Heart left ventricle (tissue), 16 donors: ENCODE results near the gene SCGB1C2. TPM values are rescaled to one million over a fixed set of nuclear protein-coding genes. Genes with fewer than 3 reads are reported as not detected.

ENCODE experiments used
- ATAC-seq, 4 donors: fragments of 200-7000 bp; cut with Tn5 transposase; one replicate each; pipeline ENCODE4 v1.9.1; 2020 to 2022; ENCODE audit warnings: moderate library complexity in 4 of 4, mild to moderate bottlenecking in 3 of 4, moderate number of reproducible peaks in 1 of 4
- DNase-seq, 5 donors: peaks; one replicate each; pipeline ENCODE4 v3.0.0-alpha.2; 2020
- H3K27ac ChIP-seq, 12 donors: fragments of 200-600 bp; sonication (generic) in 4 of 12; one replicate each; pipeline versions ENCODE4 v1.5.0 to v1.8.0; 2016 to 2022; ENCODE audit warnings: mild to moderate bottlenecking in 2 of 12
- H3K27me3 ChIP-seq, 9 donors: fragments of 200-600 bp; sonication (generic) in 2 of 9; one replicate each; pipeline versions ENCODE4 v1.5.1 to v1.8.0; 2016 to 2022; ENCODE audit warnings: mild to moderate bottlenecking in 3 of 9
- H3K36me3 ChIP-seq, 9 donors: fragments of 200-600 bp; sonication (generic) in 2 of 9; one replicate each; pipeline versions ENCODE4 v1.5.0 to v1.8.0; 2018 to 2022; ENCODE audit warnings: mild to moderate bottlenecking in 2 of 9
- H3K4me1 ChIP-seq, 12 donors: fragments of 200-600 bp; sonication (generic) in 4 of 12; one replicate each; pipeline versions ENCODE4 v1.5.0 to v1.8.0; 2016 to 2022; ENCODE audit warnings: mild to moderate bottlenecking in 3 of 12
- H3K4me3 ChIP-seq, 12 donors: fragments of 200-600 bp; sonication (generic) in 4 of 12; one replicate each; pipeline versions ENCODE4 v1.5.0 to v1.8.0; 2017 to 2022; ENCODE audit warnings: mild to moderate bottlenecking in 9 of 12, moderate library complexity in 4 of 12
- H3K9me3 ChIP-seq, 12 donors: fragments of 200-600 bp; sonication (generic) in 4 of 12; one replicate each; pipeline versions ENCODE4 v1.5.0 to v1.8.0; 2016 to 2022; ENCODE audit warnings: mild to moderate bottlenecking in 1 of 12
- CTCF ChIP-seq, 12 donors: fragments of 200-600 bp; sonication (generic) in 4 of 12; IDR thresholded peaks; one replicate each; pipeline versions ENCODE4 v1.5.0 to v1.8.0; 2018 to 2022; ENCODE audit warnings: antibody characterized with exemption in 12 of 12, mild to moderate bottlenecking in 5 of 12
- POLR2A ChIP-seq, 2 donors: fragments of 450-650 bp; IDR thresholded peaks; one replicate each; pipeline ENCODE4 v1.6.1; 2017; ENCODE audit warnings: antibody characterized with exemption in 2 of 2, mild to moderate bottlenecking in 2 of 2, moderate library complexity in 2 of 2
- WGBS, 4 donors: extraction: QIAGEN DNeasy Blood & Tissue Kit in 2 of 4; methylation state at CpG; one replicate each; pipeline versions ENCODE4 v1.1.5 to v1.1.7; 2013 to 2018; 5-methylcytosine and 5-hydroxymethylcytosine counted together
- intact Hi-C, 10 donors: fragments of 100-400 bp; cut with DNase I; formaldehyde crosslinking; loops; one replicate each; pipeline versions ENCODE4 v1.11.1 to v1.14.2; 2022
- polyA plus RNA-seq, 2 donors: library from polyadenylated mRNA; stranded (reverse); fragments of 200-250 nt; gene quantifications; one replicate each; pipeline ENCODE4 v1.2.3, GENCODE V29; 2013
- total RNA-seq, 9 donors: library from RNA; depleted of rRNA in 2 of 9; stranded (reverse); fragments of >200 nt in 2 of 9; fragmentation: NEBNext Ultra II Directional in 3 of 9; extraction: Animal tissue kit (Norgen Biotek cat#: 25700) in 3 of 9; gene quantifications; one replicate each; pipeline versions ENCODE4 v1.1.0 to v1.2.4, GENCODE V29; 2016 to 2023
- donor health status: ischemic (EF 13 %, LVEDD 7.1; RV severe dilation, severe dysfunction).
- donor health status: healthy with polysubstance abuse.
- donor health status: DM: no; HTN: yes; CAD: no.
- donor health status: DM: no; HTN: no; CAD: no.
- donor health status: ischemic (EF 25% LVEDD 6.9; RV normal size, moderate dysfunction).
- donor health status: ischemic (EF 25% LVEDD 5.7; RV mildly dilated, moderate dysfunction).
- donor health status: healthy.
- donor health status: DM: yes; HTN: yes; CAD: no.
- donor health status: ischemic (EF 35%, LVEDD 5.7; RV mildly dilated, moderate dysfunction).
- donor health status: nonischemic (EF 11% LVEDD 7.7; RV severe dilation, severe dysfunction).
- donor health status: DM: yes; HTN: yes; CAD: no.
- donor health status: PGD.
- donor health status: ischemic (EF 29% LVEDD 5.4; RV normal size, mild dysfunction).
- donor health status: nonischemic (EF 23%, LVEDD 6.1; RV moderate dilation, normal function).

SCGB1C2 gene
- total and polyA plus RNA-seq, 11 donors = not detected

DNA sequence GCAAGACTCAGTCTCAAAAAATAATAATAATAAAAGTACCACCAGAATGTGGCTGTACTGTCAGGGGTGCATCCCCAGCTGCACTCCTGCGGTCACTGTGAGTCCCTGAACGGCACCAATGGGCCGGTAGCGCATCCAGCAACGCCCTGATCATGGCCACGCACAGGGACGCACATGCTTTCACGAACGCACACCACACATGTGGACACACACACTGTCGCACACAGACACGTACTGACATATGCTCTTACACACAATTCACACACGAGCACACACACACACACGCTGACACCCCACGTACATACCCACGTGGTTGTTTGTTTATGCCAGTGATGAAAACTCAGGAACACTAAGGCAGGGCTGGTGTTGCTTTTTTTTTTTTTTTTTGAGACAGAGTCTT lies 22.2 kb downstream of the SCGB1C2 start:
- H3K27me3 ChIP-seq = no peaks in the 10 kb centered on the region
- no peak overlapping the region for H3K27ac ChIP-seq
- no peaks in the 10 kb centered on the region for H3K9me3 ChIP-seq
- H3K4me3 ChIP-seq = no peak overlapping the region
- WGBS, 4 donors = 94 to 98% (median 96%) methylated on average over 15 of the region's 15 CpGs
- no peak for TF ChIP-seq CTCF (IDR thresholded peaks at IDR 0.05)
- TF ChIP-seq POLR2A (IDR thresholded peaks at IDR 0.05) = no peak
- DNase-seq = peak in 1 of 5 donors; percentile 38
- H3K36me3 ChIP-seq = peaks cover 0 to 23% (median 3%) of the 10 kb centered on the region in 9 donors
- no peak for ATAC-seq
- no peaks in the 10 kb centered on the region for H3K4me1 ChIP-seq
- intact Hi-C loops = loop anchor here in 3 of 10 donors (5.0 kb wide), 3 partner anchors 148 to 543 kb away; no protein-coding TSS in a partner anchor

DNA sequence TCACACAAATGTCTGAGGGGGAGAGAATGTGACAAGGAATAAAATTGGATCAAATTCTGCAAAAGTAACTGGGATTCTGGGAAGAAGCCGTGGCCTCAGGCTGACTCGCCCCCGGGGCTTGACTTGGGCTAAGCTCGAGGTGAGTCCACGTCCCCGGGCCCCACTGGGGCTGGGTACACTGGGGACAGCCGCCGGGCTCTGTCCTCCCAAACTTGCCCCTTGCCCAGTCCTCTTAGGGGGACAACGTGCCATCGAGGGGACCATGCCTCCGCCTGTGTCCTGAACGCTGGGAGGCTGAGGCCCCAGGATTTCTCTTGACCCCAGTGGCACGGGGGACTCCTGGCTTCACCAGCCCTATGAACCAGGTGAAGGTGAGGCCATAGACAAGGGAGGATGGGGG lies 23.0 kb downstream of the SCGB1C2 start:
- H3K9me3 ChIP-seq = no peaks in the 10 kb centered on the region
- H3K27me3 ChIP-seq = no peaks in the 10 kb centered on the region
- H3K4me1 ChIP-seq = no peaks in the 10 kb centered on the region
- intact Hi-C loops = loop anchor here in 3 of 10 donors (5.0 kb wide), 3 partner anchors 147 to 542 kb away; no protein-coding TSS in a partner anchor
- H3K4me3 ChIP-seq = no peak overlapping the region
- no peak for TF ChIP-seq CTCF (IDR thresholded peaks at IDR 0.05)
- no peak for TF ChIP-seq POLR2A (IDR thresholded peaks at IDR 0.05)
- no peak overlapping the region for H3K27ac ChIP-seq
- ATAC-seq (no peak), DNase-seq (peak in 1 of 5 donors; percentile 18)
- WGBS, 4 donors = 91 to 95% (median 95%) methylated on average over 13 of the region's 13 CpGs
- H3K36me3 ChIP-seq = peaks cover 0 to 18% (median 3%) of the 10 kb centered on the region in 9 donors

GRCh38 chr17:161481-161880 lies 24.1 kb downstream of the SCGB1C2 start:
- Histone ChIP-seq H3K4me1 (no peaks in the 10 kb centered on the region), H3K4me3 (no peak overlapping the region), H3K9me3 (no peaks in the 10 kb centered on the region), H3K27me3 (no peaks in the 10 kb centered on the region), H3K27ac (no peak overlapping the region), H3K36me3 (peaks cover 0 to 10% (median 0%) of the 10 kb centered on the region in 9 donors)
- intact Hi-C loops = loop anchor here in 3 of 10 donors (5.0 kb wide), 3 partner anchors 146 to 541 kb away; no protein-coding TSS in a partner anchor
- DNase-seq (no peak), ATAC-seq (no peak)
- WGBS, 4 donors = 82 to 90% (median 87%) methylated on average over 9 to 10 of the region's 10 CpGs
- TF ChIP-seq CTCF (IDR thresholded peaks at IDR 0.05) = no peak

GRCh38 chr17:162689-163088 lies 25.3 kb downstream of the SCGB1C2 start:
- WGBS, 4 donors = 78 to 94% (median 90%) methylated on average over 10 to 11 of the region's 11 CpGs
- no peak for TF ChIP-seq CTCF (IDR thresholded peaks at IDR 0.05)
- no peak for TF ChIP-seq POLR2A (IDR thresholded peaks at IDR 0.05)
- H3K9me3 ChIP-seq = no peaks in the 10 kb centered on the region
- no peak for ATAC-seq
- peaks cover 0 to 10% (median 0%) of the 10 kb centered on the region in 9 donors for H3K36me3 ChIP-seq
- no peaks in the 10 kb centered on the region for H3K27me3 ChIP-seq
- DNase-seq = no peak
- intact Hi-C loops = loop anchor here in 3 of 10 donors (5.0 kb wide), 3 partner anchors 145 to 540 kb away; no protein-coding TSS in a partner anchor
- no peak overlapping the region for H3K27ac ChIP-seq
- H3K4me1 ChIP-seq = no peaks in the 10 kb centered on the region
- no peak overlapping the region for H3K4me3 ChIP-seq
